BLaER1 (cell line): Measurements from ENCODE around the gene FAM184B.

ENCODE experiments used
- H3K27ac ChIP-seq: shearing (Covaris generic); formaldehyde crosslinking; 2 replicates; pipeline ENCODE4 v1.8.1; 2022
- H3K27me3 ChIP-seq: shearing (Covaris generic); formaldehyde crosslinking; 2 replicates; pipeline ENCODE4 v1.8.1; 2022
- H3K36me3 ChIP-seq: shearing (Covaris generic); formaldehyde crosslinking; 2 replicates; pipeline ENCODE4 v1.8.1; 2022
- H3K4me1 ChIP-seq: shearing (Covaris generic); formaldehyde crosslinking; 2 replicates; pipeline ENCODE4 v1.8.1; 2022
- H3K4me2 ChIP-seq: shearing (Covaris generic); formaldehyde crosslinking; 2 replicates; pipeline ENCODE4 v1.8.1; 2022
- H3K4me3 ChIP-seq: shearing (Covaris generic); formaldehyde crosslinking; 2 replicates; pipeline ENCODE4 v1.8.1; 2022
- H3K9ac ChIP-seq: shearing (Covaris generic); formaldehyde crosslinking; 2 replicates; pipeline ENCODE4 v1.8.1; 2022
- H3K9me3 ChIP-seq: shearing (Covaris generic); formaldehyde crosslinking; 2 replicates; pipeline ENCODE4 v1.8.1; 2022
- H4K20me1 ChIP-seq: shearing (Covaris generic); formaldehyde crosslinking; 2 replicates; pipeline ENCODE4 v1.8.1; 2022
- Cebpa-rat ChIP-seq: shearing (Covaris generic); IDR thresholded peaks from 2 replicates; pipeline ENCODE4 v1.8.1; 2022

Gene FAM184B

DNA sequence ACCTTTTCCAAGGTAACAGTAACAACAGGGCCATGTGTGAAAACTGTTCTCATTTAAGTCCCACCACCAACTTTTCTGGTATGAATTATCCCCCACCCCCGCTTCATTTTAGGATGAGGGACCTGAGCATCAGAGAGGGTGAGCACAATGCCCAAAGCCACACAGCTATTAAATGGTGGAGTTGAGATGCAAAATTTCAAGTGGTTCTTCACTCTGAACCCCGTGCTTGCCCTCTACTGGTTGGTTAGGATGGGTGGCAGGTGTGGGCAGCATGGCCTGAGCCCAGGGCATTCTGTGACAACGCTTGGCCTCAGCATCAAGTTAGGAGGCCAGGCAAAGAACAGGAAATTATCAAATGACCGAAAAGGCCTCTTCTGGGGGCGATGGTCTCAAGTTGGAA, 133.5 kb downstream of the FAM184B start:
- no peaks in the 10 kb centered on the region for H3K27me3 ChIP-seq
- no peaks in the 10 kb centered on the region for H3K36me3 ChIP-seq

DNA sequence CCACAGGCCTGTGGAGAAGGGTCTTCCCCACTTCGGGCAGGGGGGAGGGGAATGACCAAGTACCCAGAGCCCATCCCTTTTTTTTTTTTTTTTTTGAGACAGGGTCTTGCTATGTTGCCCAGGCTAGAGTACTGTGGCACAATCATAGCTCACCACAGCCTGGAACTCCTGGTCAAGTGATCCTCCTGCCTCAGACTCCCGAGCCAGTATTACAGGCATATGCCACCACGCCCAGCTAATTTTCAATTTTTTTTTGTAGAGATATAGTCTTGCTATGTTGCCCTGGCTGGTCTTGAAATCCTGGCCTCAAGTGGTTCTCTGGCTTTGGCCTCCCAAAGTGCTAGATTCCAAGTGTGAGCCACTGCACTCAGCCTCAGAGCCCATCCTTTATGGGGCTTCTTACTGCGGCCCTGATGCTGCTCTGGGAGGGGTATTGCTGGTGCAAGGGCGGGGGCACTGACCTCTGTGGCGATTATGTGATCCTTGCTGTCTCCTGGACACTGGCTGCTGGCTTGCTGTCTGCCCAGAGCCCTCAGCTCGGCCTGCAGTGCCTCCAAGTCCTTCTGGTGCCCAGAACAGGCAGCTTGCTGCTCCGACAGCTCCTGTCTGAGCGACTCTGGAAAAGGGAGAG, 134.1 kb downstream of the FAM184B start:
- Histone ChIP-seq H3K9me3 (0 out of 2 replicates have a peak, but pooled peaks cover 10% of the 10 kb centered on the region), H3K4me1 (peaks cover 26% of the 10 kb centered on the region), H3K4me2 (no peak overlapping the region), H3K27me3 (no peaks in the 10 kb centered on the region), H3K27ac (no peak overlapping the region), H3K9ac (no peak overlapping the region), H4K20me1 (no peaks in the 10 kb centered on the region), H3K4me3 (no peak overlapping the region), H3K36me3 (no peaks in the 10 kb centered on the region)
- no peak for TF ChIP-seq Cebpa-rat

More for the DNA sequence above, 133.5 kb downstream of the FAM184B start:
- no peak for TF ChIP-seq Cebpa-rat
- Histone ChIP-seq H3K27ac (no peak overlapping the region), H3K9me3 (0 out of 2 replicates have a peak, but pooled peaks cover 7% of the 10 kb centered on the region), H3K9ac (no peak overlapping the region), H3K4me1 (peaks cover 26% of the 10 kb centered on the region), H3K4me2 (no peak overlapping the region), H4K20me1 (no peaks in the 10 kb centered on the region), H3K4me3 (no peak overlapping the region)

DNA sequence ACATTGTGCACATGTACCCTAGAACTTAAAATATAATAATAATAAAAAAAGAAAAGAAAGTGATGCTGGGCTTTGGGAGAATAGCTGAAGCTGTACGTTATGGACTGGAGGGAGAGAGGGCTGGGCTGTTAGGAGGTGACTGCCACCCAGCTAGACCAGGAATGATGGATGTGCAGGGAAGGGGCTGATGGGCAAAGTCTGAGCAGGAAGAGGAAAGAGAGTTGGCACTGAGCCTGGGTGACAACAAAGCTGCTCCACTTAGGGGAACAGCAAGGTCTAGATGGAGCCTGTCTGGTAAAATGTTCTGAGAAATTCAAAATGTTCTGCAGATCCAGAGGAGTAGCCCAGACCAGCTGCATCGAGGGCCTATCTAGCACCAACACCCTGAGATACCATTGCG, 134.7 kb downstream of the FAM184B start:
- Histone ChIP-seq H3K4me1 (peaks cover 24% of the 10 kb centered on the region), H3K9me3 (0 out of 2 replicates have a peak, but pooled peaks cover 13% of the 10 kb centered on the region), H3K4me3 (no peak overlapping the region), H3K9ac (no peak overlapping the region), H4K20me1 (no peaks in the 10 kb centered on the region), H3K36me3 (no peaks in the 10 kb centered on the region), H3K27ac (no peak overlapping the region), H3K27me3 (no peaks in the 10 kb centered on the region), H3K4me2 (no peak overlapping the region)
- no peak for TF ChIP-seq Cebpa-rat

DNA sequence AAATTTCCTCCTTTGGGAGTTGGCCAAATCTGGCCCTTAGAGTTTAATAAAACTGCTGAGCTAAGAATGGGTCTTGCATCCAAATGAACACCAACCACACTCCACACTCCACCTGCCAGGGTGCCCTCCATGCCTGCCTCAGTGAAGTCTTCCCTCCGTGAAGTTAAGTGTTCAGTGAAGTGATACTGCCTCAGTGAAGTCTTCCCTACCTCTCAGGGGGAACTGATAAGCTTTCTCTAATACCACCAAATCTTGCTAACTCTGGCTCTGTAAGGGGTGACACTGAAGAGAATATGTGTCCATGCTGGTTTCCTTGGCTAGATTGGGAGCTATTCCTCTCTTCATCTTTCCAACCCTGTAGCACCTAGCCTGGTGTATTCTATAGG, 139.0 kb downstream of the FAM184B start:
- H3K9me3 ChIP-seq: 0 out of 2 replicates have a peak, but pooled peaks cover 13% of the 10 kb centered on the region
- peak overlapping the region; percentile 53; the same call in 1 of the 2 replicates for H3K4me3 ChIP-seq
- no peaks in the 10 kb centered on the region for H3K27me3 ChIP-seq
- no peak overlapping the region for H3K9ac ChIP-seq
- no peak for TF ChIP-seq Cebpa-rat
- H3K36me3 ChIP-seq: peaks cover 23% of the 10 kb centered on the region
- H3K4me2 ChIP-seq: peak overlapping the region; percentile 75
- peaks cover 39% of the 10 kb centered on the region for H3K4me1 ChIP-seq
- peak overlapping the region; percentile 68; the same call in 1 of the 2 replicates for H3K27ac ChIP-seq
- H4K20me1 ChIP-seq: peaks cover 19% of the 10 kb centered on the region

DNA sequence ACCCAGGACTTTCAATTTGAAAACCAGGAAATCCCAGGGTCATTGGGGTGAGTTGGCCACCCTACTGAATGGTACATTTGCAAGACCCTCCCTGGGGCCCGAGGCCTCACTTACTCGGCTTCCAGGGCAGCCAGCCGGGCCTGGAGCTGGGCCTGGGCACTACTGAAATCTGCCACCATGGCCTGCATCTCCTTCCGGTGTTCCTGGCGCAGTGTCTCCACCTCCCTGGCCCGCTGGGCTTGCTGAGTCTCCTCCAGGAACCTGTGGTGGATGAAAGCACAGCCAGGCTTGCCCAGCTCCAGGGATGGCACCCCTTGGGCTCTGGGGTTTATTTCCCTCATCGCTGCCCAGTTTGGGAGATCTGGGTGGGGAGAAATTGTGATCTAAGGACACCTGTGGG, 142.3 kb downstream of the FAM184B start:
- peaks cover 45% of the 10 kb centered on the region for H4K20me1 ChIP-seq
- H3K4me3 ChIP-seq: no peak overlapping the region
- peaks cover 47% of the 10 kb centered on the region for H3K36me3 ChIP-seq
- no peak for TF ChIP-seq Cebpa-rat
- H3K4me1 ChIP-seq: peaks cover 49% of the 10 kb centered on the region
- H3K27ac ChIP-seq: no peak overlapping the region
- H3K27me3 ChIP-seq: no peaks in the 10 kb centered on the region
- no peak overlapping the region for H3K4me2 ChIP-seq
- no peak overlapping the region for H3K9ac ChIP-seq
- H3K9me3 ChIP-seq: 0 out of 2 replicates have a peak, but pooled peaks cover 13% of the 10 kb centered on the region

DNA sequence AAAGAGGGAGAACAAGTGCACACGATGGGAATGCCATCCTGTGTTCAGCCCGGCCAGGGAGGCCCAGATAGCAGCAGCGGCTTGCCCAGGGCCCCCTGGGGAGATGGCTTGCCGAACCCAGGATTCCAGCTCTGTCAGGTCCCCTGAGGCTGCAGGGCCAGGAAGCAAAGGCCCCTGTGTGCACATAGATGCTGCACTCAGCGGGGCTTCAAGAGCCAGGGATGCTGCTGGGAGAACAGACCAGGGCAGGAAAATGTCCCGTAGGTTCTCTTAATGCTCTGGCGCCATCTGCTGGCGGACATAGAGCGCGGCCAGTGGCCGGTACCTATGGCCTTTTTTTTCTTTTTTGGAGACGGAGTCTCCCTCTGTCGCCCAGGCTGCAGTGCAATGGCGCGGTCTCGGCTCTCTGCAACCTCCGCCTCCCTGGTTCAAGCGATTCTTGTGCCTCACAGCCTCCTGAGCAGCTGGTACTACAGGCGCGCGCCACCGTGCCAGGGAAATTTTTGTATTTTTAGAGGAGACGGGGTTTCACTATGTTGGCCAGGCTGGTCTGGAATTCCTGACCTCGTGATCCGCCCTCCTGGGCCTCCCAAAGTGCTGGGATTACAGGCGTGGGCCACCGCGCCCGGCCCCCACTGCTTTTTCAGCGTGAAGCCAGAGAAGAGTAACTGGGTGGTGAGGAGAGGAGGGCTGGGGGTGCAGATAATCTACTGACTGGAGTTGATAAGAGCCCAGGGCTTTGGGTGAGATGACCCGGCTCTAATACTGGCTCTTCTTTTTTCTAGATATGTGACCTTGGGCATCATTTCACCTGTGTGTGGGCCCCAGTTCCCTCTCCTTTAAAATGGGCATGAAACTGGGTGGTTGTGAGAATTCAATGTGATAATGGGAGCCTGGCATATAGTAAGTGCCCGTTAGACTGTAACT, 144.5 kb downstream of the FAM184B start:
- Histone ChIP-seq H3K4me1 (peaks cover 36% of the 10 kb centered on the region), H3K9me3 (no peaks in the 10 kb centered on the region), H3K27ac (no peak overlapping the region), H3K9ac (no peak overlapping the region), H3K27me3 (no peaks in the 10 kb centered on the region), H3K36me3 (peaks cover 69% of the 10 kb centered on the region), H3K4me2 (no peak overlapping the region), H4K20me1 (peaks cover 63% of the 10 kb centered on the region), H3K4me3 (no peak overlapping the region)
- TF ChIP-seq Cebpa-rat: no peak

DNA sequence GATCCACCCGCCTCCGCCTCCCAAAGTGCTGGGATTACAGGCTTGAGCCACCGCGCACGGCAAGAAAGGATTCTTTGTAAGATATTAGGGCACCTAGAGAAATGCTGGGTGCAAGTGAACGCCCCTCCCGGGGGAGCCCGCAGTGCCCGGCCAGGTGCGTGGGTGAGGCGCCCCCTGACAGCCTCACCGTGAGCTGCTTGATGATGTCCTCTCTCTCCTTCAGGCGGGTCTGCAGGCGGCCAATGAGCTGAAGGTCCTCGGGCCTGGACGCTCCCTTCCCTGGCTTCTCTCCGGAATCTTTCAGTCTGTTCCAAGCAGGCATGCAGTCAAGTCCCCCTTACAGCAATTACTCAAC, 145.1 kb downstream of the FAM184B start:
- TF ChIP-seq Cebpa-rat: no peak
- Histone ChIP-seq H3K9ac (no peak overlapping the region), H3K9me3 (no peaks in the 10 kb centered on the region), H3K27ac (no peak overlapping the region), H3K36me3 (peaks cover 76% of the 10 kb centered on the region), H3K4me1 (peaks cover 36% of the 10 kb centered on the region), H3K4me3 (no peak overlapping the region), H3K27me3 (no peaks in the 10 kb centered on the region), H3K4me2 (no peak overlapping the region), H4K20me1 (peaks cover 69% of the 10 kb centered on the region)

DNA sequence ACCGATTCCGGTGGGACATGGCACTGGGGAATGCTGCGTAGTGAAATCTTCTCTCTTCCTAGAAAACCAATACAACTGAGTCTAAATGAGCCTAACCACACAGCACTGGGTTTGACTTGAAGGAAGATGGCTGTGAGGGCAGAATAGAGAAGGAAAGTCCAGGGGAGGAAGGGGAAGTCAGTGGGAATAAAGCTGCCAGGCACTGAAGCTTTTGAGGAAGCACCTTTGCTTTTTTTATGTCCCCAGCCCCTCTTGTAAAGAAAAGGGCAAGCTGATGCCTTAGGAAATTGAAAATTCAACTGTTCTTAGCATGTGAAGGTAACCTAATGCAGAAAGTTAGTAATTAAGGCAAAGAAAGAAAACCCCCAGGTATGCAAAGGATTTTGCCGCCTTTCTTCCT, 146.4 kb downstream of the FAM184B start:
- Histone ChIP-seq H3K36me3 (peaks cover 88% of the 10 kb centered on the region), H4K20me1 (peaks cover 73% of the 10 kb centered on the region)

DNA sequence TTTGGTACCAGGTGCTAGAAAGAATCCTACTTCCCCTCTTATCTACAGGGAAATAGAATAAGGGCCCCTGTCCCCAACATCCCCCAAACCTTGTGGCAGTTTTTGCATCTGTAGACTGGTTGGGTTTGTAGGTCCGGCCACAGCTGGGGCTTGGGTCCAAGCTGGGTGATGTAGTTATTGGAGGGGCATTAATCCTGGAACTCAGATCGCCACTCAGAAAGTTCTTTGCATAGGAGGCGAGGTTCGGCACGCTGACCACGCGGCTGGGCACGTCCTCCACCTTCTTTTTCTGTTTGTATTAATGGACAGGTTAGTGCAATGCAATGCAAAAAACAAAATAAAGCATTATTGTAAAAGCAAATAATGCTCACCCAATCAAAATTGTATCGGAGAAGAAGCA, 147.8 kb downstream of the FAM184B start:
- H3K4me1 ChIP-seq: peaks cover 18% of the 10 kb centered on the region; the same call in 1 of the 2 replicates
- H3K27ac ChIP-seq: no peak overlapping the region
- H3K27me3 ChIP-seq: no peaks in the 10 kb centered on the region
- H3K36me3 ChIP-seq: peaks cover 92% of the 10 kb centered on the region
- H3K4me2 ChIP-seq: no peak overlapping the region
- no peak overlapping the region for H3K4me3 ChIP-seq
- no peak for TF ChIP-seq Cebpa-rat
- H3K9ac ChIP-seq: no peak overlapping the region
- H4K20me1 ChIP-seq: peaks cover 86% of the 10 kb centered on the region
- H3K9me3 ChIP-seq: no peaks in the 10 kb centered on the region

More for the DNA sequence above, 146.4 kb downstream of the FAM184B start:
- H3K9me3 ChIP-seq: no peaks in the 10 kb centered on the region
- H3K4me3 ChIP-seq: no peak overlapping the region
- no peak overlapping the region for H3K27ac ChIP-seq
- H3K9ac ChIP-seq: no peak overlapping the region
- no peaks in the 10 kb centered on the region for H3K27me3 ChIP-seq
- no peak overlapping the region for H3K4me2 ChIP-seq
- peaks cover 27% of the 10 kb centered on the region for H3K4me1 ChIP-seq
- TF ChIP-seq Cebpa-rat: no peak

DNA sequence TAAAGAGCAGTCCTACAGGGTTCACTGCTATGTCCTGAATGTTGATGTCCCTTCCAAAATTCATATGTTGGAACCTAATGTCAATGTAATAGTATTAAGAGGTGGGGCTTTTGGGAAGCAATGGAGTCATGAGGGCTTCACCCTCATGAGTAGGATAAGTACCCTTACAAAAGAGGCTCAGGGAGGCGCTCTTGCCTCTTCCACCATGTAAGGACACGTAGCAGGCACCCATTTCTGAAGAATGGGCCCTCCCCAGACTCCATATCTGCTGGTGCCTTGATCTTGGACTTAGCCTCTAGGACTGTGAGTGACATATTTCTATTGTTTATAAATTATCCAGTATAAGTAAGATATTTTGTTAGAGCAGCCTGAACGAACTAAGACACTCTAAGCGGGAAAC, 151.2 kb downstream of the FAM184B start:
- H3K27me3 ChIP-seq: no peaks in the 10 kb centered on the region
- H3K9me3 ChIP-seq: no peaks in the 10 kb centered on the region
- H3K4me2 ChIP-seq: no peak overlapping the region
- no peak overlapping the region for H3K9ac ChIP-seq
- peaks cover 87% of the 10 kb centered on the region for H4K20me1 ChIP-seq
- peaks cover 100% of the 10 kb centered on the region for H3K36me3 ChIP-seq
- H3K4me1 ChIP-seq: 0 out of 2 replicates have a peak, but pooled peaks cover 7% of the 10 kb centered on the region
- no peak overlapping the region for H3K4me3 ChIP-seq
- no peak overlapping the region for H3K27ac ChIP-seq
- no peak for TF ChIP-seq Cebpa-rat
